Measurements from ENCODE around the gene SFI1. TPM values are rescaled to one million over a fixed set of nuclear protein-coding genes. Genes with fewer than 3 reads are reported as not detected.
A peak's percentile ranks its signal among the peaks of the same experiment; 100 is the strongest.

The SFI1 gene
- polyA plus RNA-seq, 1 donor: 52.3 TPM

DNA sequence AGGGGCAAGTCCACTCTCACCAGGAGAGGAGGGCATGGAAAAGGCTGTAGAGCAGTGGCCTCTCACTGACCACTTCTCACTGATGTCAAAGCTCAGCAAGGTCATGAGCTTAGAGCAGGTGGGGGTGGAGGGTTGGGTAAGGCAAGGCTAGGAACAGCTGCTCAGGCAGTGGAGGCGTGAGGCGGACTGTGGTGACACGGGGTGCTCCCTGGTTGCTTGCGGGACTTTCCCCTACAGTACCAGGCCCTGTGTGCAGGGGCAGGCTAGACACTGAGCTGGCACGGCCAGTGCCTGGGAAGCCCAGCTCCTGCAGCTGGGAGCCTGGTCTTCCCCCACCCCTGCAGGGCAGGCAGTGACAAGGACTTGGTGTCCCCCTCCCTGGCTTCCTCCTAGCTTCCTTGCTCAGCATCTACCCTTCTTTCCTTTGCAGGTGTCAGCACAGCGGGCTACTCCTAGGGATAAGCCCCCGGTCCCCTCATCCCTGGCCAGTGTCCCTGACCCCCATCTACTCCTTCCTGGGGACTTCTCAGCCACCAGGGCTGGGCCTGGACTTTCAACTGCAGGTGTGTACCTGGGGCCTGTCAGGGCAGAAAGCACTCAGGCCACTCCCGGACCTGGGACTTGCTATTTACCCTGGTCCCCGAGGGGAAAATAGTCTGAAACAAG lies 120.1 kb downstream of the SFI1 start:
- DNase-seq: no peak

DNA sequence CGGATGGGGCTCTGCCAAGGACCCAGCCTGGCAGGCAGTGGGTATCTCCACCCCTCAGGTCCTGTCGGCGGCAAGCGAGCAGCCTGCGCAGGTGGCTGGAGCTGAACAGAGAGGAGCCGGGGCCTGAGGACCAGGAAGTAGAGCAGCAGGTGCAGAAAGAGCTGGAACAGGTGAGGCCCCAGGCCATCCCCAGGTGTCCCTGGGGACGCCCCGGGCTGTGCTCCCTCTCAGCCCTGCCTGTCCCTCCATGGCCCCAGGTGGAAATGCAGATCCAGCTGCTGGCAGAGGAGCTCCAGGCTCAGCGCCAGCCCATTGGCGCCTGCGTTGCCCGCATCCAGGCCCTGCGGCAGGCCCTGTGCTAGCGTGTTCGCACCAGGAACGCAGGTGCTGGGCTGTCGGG lies 121.7 kb downstream of the SFI1 start:
- DNase-seq: no peak

DNA sequence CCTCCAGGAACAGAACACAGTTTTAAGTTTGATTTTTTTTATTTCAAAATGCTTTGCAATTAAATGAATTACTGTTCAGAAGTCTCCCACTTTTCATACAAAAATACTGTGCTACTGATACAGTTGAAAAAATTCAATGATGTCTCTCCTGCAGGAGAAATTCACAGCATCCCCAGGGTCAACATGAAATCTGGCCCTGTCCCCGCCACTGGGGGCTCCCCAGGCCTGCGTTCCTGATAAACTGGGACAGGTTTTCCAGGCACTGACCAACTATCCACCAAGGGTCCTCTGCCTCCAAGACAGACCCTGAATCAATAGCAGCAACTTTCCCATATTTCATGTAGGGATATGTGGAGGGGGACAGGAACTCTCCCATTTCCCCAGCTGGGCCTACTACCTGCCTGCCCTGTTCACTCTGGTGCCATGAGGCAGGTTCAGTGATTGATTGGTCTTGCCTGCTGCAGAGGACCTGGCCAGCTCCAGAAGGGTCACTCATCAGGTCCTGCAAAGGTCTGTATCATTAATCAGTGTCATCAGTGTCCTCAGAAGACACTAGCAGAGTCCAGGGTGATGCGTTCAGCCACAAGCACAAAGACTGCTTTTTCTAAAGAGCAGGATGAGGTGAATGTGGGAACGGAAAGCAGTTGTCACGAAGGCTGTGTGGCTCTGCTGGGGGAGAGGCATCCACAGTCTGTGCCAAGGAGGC lies 122.3 kb downstream of the SFI1 start:
- no peak for DNase-seq

DNA sequence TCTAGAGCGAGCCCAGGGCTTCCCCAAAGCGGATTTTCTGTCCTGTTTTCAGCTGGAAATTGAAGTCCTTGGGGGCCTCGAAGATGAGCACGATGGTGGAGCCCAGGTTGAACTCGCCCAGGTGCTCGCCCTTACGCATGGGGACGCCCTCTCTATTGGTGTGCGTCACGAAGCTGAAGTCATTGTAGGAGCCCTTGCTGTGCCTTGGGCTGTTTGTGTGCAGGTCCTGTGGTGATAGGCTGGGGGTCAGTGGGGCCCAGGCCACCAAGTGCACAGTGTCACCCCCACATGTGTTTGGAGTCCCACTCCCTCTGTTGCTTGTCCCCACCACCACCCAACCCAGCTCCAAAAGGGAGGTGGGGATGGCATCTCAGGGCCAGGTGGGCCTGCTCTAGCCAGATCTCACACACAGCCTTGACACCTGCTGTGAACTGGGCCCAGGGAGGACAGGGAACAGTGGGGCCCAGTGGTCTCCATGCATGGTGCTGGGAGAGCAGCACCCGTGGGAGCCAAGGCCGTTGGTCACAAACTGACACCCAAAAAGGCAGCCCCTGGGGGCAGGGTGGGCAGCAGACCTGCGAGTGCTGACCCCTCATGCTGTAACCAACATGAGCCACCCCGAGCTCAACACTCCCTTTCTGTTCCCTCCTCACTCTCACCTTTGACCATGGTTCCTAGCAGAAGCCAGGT lies 123.4 kb downstream of the SFI1 start:
- DNase-seq: no peak

DNA sequence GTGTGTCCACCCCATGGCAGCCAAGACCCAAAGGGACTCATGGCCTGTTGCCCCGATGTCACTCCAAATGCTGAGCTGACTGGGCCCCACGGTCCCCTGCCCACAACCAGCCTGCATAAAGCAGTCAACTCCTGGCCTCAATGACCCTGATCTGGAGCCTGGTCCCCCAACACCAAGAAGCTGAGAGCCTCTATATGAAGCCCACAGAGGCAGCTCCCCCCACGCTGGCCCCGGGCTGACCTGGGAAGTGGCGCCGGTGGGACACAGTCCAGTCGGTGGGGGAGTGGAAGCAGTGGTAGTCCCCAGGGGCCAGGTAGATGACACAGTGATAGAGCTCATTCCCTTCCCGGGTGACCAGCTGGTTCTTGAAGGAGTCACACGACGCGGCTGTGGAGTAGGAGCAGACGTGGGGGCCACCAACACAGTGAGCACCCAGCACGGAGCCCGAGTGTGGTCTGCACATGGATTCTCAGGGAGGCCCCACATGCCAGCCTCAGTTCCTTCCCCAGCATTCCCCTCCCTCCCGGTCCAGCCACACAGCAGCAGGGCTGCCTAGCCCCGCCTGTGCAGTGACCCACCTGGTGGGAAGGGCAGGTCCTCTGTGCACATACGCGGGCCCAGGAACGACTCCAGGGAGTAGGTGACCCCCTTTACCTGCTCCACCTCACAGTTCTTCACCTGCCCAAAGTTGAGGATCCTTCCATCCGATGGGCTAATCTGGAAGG lies 124.6 kb downstream of the SFI1 start:
- DNase-seq: no peak

DNA sequence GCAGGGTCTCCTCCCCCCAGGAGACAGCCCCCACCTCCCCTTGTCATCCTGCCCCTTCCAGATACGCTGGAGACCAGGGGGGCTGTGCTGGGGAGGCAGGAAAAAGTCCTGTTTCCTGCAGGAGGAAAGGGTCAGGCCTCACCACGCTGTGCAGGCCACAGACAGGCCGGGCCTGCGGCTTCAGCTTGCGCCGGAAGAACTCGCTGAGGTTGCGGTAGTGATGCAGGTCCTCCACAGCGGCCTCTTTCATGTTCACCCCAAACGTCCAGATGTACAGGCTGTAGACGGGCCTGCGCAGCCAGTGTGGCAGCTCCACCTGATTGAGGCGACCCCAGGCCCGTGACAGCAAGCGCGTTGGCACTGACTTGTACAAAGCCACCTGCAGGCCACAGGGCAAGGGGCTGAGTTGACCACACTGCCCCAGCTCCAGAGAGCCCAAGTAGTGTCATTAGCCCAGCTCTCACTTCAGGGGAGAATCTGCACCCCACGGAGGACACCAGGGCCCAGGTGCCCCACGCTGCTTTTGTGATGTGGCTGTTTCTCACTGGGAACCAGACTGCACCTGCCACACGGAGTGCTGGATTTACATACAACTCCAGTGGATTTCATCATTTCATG lies 125.3 kb downstream of the SFI1 start:
- no peak for DNase-seq

DNA sequence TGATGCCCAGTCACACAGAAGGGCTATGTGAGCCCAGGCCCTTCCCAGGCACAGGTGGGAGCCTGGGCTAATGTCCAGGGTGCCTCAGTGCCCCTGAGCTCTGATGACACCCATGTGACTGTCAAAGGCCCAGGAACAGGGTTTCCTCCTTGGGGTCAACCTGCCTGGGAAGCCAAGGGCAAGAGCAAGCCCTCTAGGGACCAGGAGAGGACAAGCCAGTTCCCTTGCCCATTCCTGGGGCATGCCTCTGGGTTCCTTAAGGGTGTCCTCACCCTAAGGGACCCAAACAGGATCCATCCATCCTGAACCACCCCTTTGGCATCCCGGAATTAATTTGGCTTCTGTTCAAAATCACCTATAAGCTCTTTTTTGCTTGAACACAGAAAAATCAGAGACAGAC lies 126.6 kb downstream of the SFI1 start:
- DNase-seq: no peak

DNA sequence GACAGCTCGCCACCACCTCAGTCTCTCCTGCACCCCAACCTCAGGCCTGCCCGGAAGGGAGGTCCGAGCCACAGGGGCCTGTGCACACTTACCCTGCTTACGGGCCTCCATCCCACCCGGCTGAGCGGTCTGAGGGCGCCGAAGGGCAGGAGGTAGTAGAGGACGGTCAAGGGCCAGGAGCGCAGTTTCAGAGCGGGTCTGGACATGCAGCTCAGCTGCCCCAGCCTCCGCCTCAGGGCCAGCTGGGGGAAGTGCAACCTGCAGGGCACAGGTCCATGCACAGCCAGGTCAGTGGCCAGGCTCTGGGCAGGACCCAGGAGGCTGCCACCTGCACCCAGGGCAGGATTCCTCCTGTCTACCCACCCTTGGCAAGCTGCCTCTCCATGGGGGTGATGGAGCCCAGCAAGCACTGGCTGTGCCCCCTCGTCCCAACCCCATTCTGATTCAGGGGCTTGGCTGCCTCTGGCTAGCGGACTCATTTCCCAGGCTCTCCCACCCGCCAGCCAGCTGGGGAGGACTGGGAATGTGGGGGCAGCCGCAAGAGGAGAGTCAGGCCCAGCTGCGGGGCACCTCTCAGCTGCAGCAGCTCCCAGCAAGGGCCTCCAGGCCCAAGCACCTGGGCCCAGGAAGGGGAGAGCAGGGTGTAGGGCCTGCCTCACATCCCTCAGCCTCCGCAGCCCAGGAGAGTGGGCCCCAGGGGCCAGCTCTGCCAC lies 127.4 kb downstream of the SFI1 start:
- DNase-seq: no peak

DNA sequence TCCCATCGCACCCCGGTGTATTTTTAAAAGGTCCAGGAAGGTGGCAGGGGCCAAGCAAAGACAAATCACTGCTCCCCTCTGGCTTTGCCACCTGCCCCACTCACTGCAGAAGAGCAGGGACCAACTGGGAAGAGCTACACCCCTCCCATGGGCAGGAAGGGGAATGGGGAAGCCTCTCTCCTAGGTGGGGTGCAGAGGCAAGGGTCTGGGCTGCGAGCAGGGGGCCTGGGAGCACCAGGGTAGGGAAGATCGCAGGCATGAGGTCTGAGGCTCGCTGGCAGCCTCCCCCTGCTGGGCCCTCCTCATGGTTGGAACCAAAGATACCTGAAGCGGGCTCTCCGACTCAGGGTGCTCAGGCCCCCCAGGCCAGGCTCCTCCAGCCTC lies 128.9 kb downstream of the SFI1 start:
- no peak for DNase-seq

DNA sequence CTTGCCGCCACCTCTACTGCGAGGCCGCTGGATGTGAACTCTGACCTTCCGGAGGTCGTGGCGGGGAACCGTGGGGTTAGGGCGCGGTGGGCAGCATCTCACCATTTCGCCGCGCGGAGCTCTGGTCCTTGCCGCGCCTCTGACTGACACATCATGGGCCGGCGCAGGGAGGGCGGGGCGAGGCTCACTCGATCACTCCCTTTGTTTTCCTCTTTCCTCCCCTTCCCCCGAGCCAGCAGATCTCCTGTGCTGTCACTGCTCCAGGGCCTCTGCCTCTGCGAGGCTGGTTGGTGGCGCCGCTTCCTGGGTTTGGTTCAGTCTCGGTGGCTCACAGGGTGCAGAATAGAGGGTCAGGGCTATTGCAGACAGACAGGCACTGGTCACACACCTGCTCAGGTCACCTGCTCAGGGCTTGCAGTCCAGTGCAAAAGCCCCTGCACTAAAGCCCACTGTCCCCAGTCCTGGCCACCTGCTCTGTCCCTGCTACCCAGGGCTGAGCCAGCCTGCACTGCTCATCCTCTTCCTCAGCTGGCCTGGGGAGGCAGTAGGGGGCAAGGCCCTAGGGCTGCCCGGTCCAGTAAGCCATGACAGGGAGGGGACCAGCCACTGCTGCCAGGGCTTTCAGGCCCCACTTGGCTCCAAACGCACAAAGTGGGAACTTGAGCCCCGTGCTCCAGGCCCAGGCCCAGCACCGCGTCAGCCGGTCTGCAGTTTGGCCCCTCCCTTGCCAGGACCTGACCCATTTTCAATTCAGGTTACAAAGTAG lies 129.5 kb downstream of the SFI1 start:
- peak; percentile 57 for DNase-seq

DNA sequence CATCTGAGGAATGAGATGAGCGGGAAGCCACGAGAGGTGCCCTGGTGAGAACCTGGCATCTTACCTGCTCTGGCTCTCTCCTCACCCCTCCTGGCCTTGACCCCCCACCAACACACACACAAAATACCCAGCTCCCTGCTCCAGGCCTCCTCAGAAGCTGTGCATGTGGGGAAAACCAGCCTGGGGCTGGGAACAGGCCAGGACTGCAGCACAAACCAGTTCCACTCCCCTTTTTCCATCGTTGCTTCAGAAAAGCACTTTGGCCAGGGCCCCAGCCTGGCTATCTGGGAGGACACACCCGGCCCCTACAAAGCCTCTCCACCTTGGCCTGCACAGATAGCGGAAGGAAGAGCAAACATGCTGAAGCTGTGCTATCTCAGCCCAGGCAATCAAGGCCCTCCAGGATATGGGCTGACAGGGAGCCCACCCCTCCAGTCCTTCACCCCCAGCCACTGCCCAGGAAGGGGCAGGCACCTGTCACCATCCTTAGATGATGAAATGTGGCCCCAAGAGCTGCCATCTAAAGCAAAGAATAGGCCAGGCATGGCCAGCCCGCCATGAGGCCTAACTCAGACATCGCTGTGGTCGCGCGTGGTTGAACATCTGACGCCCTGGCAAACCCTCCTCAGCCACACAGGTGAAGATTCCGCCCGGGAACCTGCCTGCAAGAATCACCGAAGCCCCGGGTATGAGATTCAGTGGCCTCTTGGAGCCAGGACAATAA lies 130.3 kb downstream of the SFI1 start:
- DNase-seq: no peak

DNA sequence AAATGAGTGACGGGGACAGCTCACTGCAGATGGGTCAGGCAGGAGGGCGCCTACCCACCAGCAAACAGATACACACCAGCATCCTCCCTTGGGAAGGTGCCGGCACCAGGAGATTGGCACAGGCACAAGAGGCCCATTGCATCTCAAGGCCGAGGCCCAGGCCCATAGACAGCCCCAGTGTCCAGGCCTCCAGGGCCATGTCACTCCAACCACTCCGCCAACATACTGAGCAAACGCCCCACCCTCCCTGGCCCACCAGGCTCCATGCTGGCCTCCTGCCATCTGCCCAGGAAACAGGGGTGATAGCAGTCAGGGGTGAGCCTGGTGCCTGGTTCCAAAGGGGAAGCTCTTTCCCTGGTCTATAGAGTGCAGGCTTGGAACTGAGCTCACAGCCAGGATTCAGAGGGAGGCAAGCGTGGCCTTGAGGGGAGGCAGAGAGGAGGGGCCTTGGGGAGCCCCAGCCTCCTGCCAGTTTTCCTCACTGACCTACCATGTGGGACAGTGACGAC lies 130.9 kb downstream of the SFI1 start:
- no peak for DNase-seq

DNA sequence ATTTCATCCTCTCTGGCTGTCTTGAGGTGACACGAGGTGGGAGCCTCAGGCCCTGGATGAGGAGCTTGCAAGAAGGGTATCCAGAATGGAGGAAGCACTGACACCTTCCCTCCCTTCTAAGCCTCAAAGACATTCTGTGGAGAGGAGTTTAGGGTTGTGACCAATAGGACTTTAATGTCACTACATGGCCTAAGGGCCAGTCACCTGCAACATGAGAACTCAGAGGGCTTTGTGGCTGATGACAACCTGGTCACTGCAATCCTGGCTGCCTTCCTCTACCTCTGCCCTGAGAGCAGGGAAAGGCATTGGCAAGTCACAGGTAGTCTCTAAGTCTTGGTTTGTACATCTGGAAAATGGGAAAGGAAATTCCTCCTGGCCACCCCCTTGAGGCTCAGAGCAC lies 132.0 kb downstream of the SFI1 start:
- no peak for DNase-seq

DNA sequence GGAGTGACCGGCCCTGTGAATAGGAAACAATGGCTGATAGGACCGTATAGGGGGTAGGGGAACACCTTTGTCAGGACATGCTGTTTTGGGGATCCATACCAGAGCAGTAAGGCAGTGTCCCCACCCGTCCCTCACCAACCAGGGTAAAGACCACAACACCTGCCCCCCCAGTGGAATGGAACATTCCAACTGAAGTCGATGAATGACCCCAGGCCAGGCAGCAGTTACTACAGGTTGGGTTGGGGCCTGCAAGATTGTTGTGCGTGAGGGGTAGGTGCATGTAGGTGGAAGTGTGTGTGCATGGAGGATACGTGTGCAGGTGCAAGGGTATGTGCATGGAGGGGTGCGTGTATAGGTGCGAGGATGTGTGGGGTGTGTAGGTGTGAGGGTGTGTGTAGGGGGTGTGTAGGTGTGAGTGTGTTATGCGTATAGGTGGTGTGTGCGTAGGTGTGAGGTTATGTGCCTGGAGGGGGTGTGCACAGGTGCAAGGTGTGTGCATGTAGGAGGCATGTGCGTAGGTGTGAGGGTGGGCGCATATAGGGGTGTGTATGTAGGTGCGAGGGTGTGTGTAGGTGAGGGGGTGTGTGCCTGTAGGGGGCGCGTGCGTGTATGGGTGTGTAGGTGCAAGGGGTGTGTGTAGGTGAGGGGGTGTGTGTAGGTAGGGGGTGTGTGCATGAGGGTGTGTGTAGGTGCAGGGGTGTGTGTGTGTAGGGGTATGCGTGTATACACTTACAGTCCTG lies 132.8 kb downstream of the SFI1 start:
- DNase-seq: no peak

DNA sequence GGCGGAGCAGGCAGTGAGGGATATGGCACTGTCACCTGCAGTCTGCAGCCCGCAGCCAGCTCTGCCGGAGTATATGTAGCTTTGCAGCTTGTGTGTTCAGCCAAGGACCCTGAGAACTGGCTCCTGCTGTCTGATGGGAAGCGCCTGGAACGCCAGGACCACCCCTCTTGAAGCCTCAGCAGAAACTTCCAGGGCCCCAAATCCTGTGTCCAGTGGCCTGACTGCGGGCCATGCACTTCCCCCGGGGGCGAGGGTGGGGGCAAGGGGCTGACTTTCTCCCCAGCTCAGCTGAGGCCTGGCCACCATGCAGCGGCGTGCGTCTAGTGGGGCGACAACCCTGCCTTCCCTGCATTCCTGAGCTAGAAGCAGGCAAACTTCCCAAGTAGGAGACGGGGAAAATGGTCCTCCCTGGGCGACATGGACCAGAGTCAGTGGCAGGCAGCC lies 133.4 kb downstream of the SFI1 start:
- DNase-seq: no peak

DNA sequence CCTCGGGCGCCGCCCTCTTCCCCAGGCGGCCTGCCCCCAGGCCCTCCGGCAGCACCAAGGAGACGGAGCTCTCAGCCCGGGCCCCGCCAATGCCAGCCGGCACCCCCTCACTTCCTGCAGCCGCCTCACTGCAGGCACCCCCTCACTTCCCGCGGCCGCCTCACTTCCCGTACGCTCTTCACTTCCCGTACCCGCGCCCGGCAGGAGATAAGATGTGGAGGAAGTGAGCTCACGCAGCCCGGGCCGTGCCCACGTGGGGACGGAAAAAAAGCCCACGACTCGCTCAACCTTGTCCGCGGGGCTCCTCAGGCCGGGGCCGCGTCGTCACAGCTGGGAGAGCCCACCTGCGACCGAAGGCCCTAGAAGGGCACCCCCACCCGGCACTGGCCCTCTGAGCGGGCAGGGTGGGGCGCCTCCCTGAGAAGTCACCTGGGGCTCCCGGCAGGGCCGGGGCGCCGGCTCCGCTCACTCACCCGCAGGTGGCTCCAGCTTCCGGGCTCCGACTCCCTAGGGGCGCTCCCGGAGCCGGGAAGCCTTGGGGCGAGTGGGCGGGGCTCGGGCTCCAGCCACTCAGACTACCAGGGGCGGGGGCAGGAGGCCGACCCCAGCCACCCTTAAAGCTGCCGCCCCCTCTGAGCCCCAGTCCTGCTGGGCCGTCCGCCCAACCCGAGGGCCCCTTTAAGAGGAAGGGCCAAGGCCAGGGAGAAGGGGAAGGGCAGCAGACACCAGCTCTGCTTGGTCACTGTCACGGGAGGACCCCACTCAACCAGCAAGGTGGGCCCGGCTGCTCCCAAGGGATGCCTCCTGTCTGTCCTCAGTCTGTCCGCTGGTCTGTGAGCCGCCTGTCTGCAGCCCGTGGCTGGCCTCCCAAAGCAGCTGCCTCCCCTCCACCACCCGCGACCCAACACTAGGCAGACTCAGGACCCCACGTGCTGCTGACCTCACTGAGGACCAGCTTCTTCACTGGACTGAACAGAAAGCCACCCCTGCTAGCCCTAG lies 134.3 kb downstream of the SFI1 start:
- peak; percentile 68 for DNase-seq

DNA sequence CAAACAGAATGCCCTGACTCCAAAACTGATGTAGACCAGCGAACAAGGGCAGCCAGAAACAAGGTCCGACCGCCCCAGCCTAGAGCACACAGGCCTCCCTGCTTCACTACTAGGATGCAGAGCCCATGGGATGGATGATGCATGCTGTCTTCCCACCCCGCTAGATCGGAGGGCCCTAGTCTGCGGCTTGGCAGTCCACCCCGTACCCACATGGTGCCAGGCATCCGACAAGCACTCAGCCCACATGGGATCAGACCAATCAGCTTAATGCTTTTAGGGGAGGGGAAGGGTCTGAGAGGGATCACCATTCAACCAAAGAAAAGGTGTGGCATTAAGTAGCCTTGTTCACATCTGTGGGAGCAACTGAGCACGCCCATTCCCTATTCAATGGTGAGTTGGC lies 135.1 kb downstream of the SFI1 start:
- DNase-seq: no peak

Data from left kidney (tissue), 2 donors.